Stimulated activated memory B cell treated with anti-CD40 and anti-IgM and Interleukin-4, amounts not matched to agents 10 μg/mL and 1 μg/mL and 100 μg/mL, for 72 hours (primary cell): ENCODE results near the gene MEOX1.

Source experiments
- ATAC-seq: fragments of 150-1000 bp; cut with Tn5 transposase; 2 replicates; pipeline ENCODE4 v1.10.0; 2021
- H3K27ac Mint-ChIP-seq: one replicate; pipeline ENCODE4 v1.8.0; 2022; ENCODE audit warnings: mild to moderate bottlenecking, mixed read lengths
- H3K27me3 Mint-ChIP-seq: one replicate; pipeline ENCODE4 v1.8.0; 2022; ENCODE audit warnings: mixed read lengths
- H3K36me3 Mint-ChIP-seq: one replicate; pipeline ENCODE4 v1.8.0; 2022; ENCODE audit warnings: mixed read lengths
- H3K4me1 Mint-ChIP-seq: one replicate; pipeline ENCODE4 v1.8.0; 2022; ENCODE audit warnings: mixed read lengths
- H3K4me3 Mint-ChIP-seq: one replicate; pipeline ENCODE4 v1.8.0; 2022; ENCODE audit warnings: mild to moderate bottlenecking, moderate library complexity, mixed read lengths
- H3K9me3 Mint-ChIP-seq: one replicate; pipeline ENCODE4 v1.8.0; 2022; ENCODE audit warnings: mixed read lengths

MEOX1 gene

GRCh38 chr17:43661699-43662412 lies at the start of gene MEOX1:
MEOX1 (minus strand) TSS chr17:43661922; CDS start chr17:43661534, 388 bp downstream.
- peaks cover 63% of the 10 kb centered on the region for H3K27me3 Mint-ChIP-seq
- ATAC-seq, result peak; percentile 58
- H3K4me1 Mint-ChIP-seq, result peaks cover 4% of the 10 kb centered on the region
- H3K9me3 Mint-ChIP-seq, result no peaks in the 10 kb centered on the region
- no peak within 1 kb of the TSS for H3K4me3 Mint-ChIP-seq
- no peak within 1 kb of the TSS for H3K27ac Mint-ChIP-seq
- no peaks in the 10 kb centered on the region for H3K36me3 Mint-ChIP-seq

GRCh38 chr17:43710101-43710500 lies 48.4 kb upstream of the MEOX1 start:
- Mint-ChIP-seq H3K36me3 (no peaks in the 10 kb centered on the region), H3K27ac (no peak overlapping the region), H3K4me3 (no peak overlapping the region), H3K4me1 (peaks cover 16% of the 10 kb centered on the region), H3K27me3 (peaks cover 83% of the 10 kb centered on the region), H3K9me3 (no peaks in the 10 kb centered on the region)
- ATAC-seq, result no peak

GRCh38 chr17:43709210-43709609 lies 47.5 kb upstream of the MEOX1 start:
- Mint-ChIP-seq H3K27me3 (peaks cover 76% of the 10 kb centered on the region), H3K4me1 (peaks cover 12% of the 10 kb centered on the region), H3K36me3 (no peaks in the 10 kb centered on the region), H3K9me3 (no peaks in the 10 kb centered on the region), H3K4me3 (no peak overlapping the region), H3K27ac (no peak overlapping the region)
- no peak for ATAC-seq

GRCh38 chr17:43707184-43707583 lies 45.5 kb upstream of the MEOX1 start:
- ATAC-seq, result no peak
- Mint-ChIP-seq H3K36me3 (no peaks in the 10 kb centered on the region), H3K4me1 (no peaks in the 10 kb centered on the region), H3K4me3 (no peak overlapping the region), H3K9me3 (peaks cover 2% of the 10 kb centered on the region), H3K27me3 (peaks cover 66% of the 10 kb centered on the region), H3K27ac (no peak overlapping the region)

- no peak for ATAC-seq
- Mint-ChIP-seq H3K4me3 (no peak overlapping the region), H3K27ac (no peak overlapping the region), H3K36me3 (no peaks in the 10 kb centered on the region), H3K4me1 (peaks cover 3% of the 10 kb centered on the region), H3K27me3 (peaks cover 58% of the 10 kb centered on the region), H3K9me3 (peaks cover 2% of the 10 kb centered on the region)
These were observed 44.5 kb upstream of the MEOX1 start for GRCh38 chr17:43706235-43706634.

GRCh38 chr17:43703630-43704029 lies 41.9 kb upstream of the MEOX1 start:
- Mint-ChIP-seq H3K36me3 (no peaks in the 10 kb centered on the region), H3K4me1 (peaks cover 5% of the 10 kb centered on the region), H3K27ac (no peak overlapping the region), H3K4me3 (no peak overlapping the region), H3K9me3 (peaks cover 2% of the 10 kb centered on the region), H3K27me3 (peaks cover 58% of the 10 kb centered on the region)
- no peak for ATAC-seq

GRCh38 chr17:43702637-43703036 lies 40.9 kb upstream of the MEOX1 start:
- Mint-ChIP-seq H3K36me3 (no peaks in the 10 kb centered on the region), H3K4me3 (no peak overlapping the region), H3K9me3 (peaks cover 2% of the 10 kb centered on the region), H3K27ac (no peak overlapping the region), H3K4me1 (peaks cover 5% of the 10 kb centered on the region), H3K27me3 (peaks cover 66% of the 10 kb centered on the region)
- ATAC-seq, result no peak

- no peak overlapping the region for H3K4me3 Mint-ChIP-seq
- peaks cover 5% of the 10 kb centered on the region for H3K4me1 Mint-ChIP-seq
- H3K27me3 Mint-ChIP-seq, result peaks cover 66% of the 10 kb centered on the region
- ATAC-seq, result peak; percentile 81
- no peak overlapping the region for H3K27ac Mint-ChIP-seq
- H3K9me3 Mint-ChIP-seq, result peaks cover 2% of the 10 kb centered on the region
- no peaks in the 10 kb centered on the region for H3K36me3 Mint-ChIP-seq
These were observed 39.6 kb upstream of the MEOX1 start for GRCh38 chr17:43701318-43701743.

- Mint-ChIP-seq H3K27ac (no peak overlapping the region), H3K9me3 (peaks cover 2% of the 10 kb centered on the region), H3K4me3 (no peak overlapping the region), H3K36me3 (no peaks in the 10 kb centered on the region), H3K27me3 (peaks cover 52% of the 10 kb centered on the region), H3K4me1 (peaks cover 5% of the 10 kb centered on the region)
- no peak for ATAC-seq
These were observed 37.7 kb upstream of the MEOX1 start for GRCh38 chr17:43699438-43699756.

- peaks cover 5% of the 10 kb centered on the region for H3K4me1 Mint-ChIP-seq
- no peak for ATAC-seq
- H3K27me3 Mint-ChIP-seq, result peaks cover 52% of the 10 kb centered on the region
- H3K36me3 Mint-ChIP-seq, result no peaks in the 10 kb centered on the region
- peaks cover 2% of the 10 kb centered on the region for H3K9me3 Mint-ChIP-seq
- no peak overlapping the region for H3K4me3 Mint-ChIP-seq
- no peak overlapping the region for H3K27ac Mint-ChIP-seq
These were observed 37.1 kb upstream of the MEOX1 start for GRCh38 chr17:43698678-43699437.

GRCh38 chr17:43697937-43698336 lies 36.2 kb upstream of the MEOX1 start:
- ATAC-seq, result no peak
- no peak overlapping the region for H3K4me3 Mint-ChIP-seq
- H3K27me3 Mint-ChIP-seq, result peaks cover 50% of the 10 kb centered on the region
- H3K36me3 Mint-ChIP-seq, result no peaks in the 10 kb centered on the region
- peaks cover 5% of the 10 kb centered on the region for H3K4me1 Mint-ChIP-seq
- H3K27ac Mint-ChIP-seq, result no peak overlapping the region
- peaks cover 2% of the 10 kb centered on the region for H3K9me3 Mint-ChIP-seq

- Mint-ChIP-seq H3K4me1 (peaks cover 5% of the 10 kb centered on the region), H3K9me3 (no peaks in the 10 kb centered on the region), H3K36me3 (no peaks in the 10 kb centered on the region), H3K27ac (no peak overlapping the region), H3K4me3 (no peak overlapping the region), H3K27me3 (peaks cover 42% of the 10 kb centered on the region)
- ATAC-seq, result no peak
These were observed 35.2 kb upstream of the MEOX1 start for GRCh38 chr17:43696891-43697290.

- Mint-ChIP-seq H3K27me3 (peaks cover 48% of the 10 kb centered on the region), H3K4me1 (peaks cover 2% of the 10 kb centered on the region), H3K36me3 (no peaks in the 10 kb centered on the region), H3K27ac (no peak overlapping the region), H3K9me3 (no peaks in the 10 kb centered on the region), H3K4me3 (no peak overlapping the region)
- ATAC-seq, result no peak
These were observed 34.5 kb upstream of the MEOX1 start for GRCh38 chr17:43695970-43696865.

- Mint-ChIP-seq H3K27ac (no peak overlapping the region), H3K9me3 (no peaks in the 10 kb centered on the region), H3K4me1 (no peaks in the 10 kb centered on the region), H3K27me3 (peaks cover 37% of the 10 kb centered on the region), H3K36me3 (no peaks in the 10 kb centered on the region), H3K4me3 (no peak overlapping the region)
- ATAC-seq, result peak; percentile 89
These were observed 32.6 kb upstream of the MEOX1 start for GRCh38 chr17:43694081-43694870.

GRCh38 chr17:43691317-43691693 lies 29.6 kb upstream of the MEOX1 start:
- Mint-ChIP-seq H3K9me3 (no peaks in the 10 kb centered on the region), H3K27me3 (peaks cover 27% of the 10 kb centered on the region), H3K4me3 (no peak overlapping the region), H3K36me3 (no peaks in the 10 kb centered on the region), H3K27ac (no peak overlapping the region), H3K4me1 (no peaks in the 10 kb centered on the region)
- no peak for ATAC-seq
